OCI-LY1 (cell line): Measurements from ENCODE around the gene TLK1.

Experiments used
- H2AFZ ChIP-seq: fragments of 200-600 bp; sonication (generic), shearing (Covaris generic); 2 replicates; pipeline ENCODE4 v1.6.0; 2014; ENCODE audit warnings: antibody characterized with exemption, mild to moderate bottlenecking, low read length
- H3F3A ChIP-seq: fragments of 200-600 bp; sonication (generic), shearing (Covaris generic); 2 replicates; pipeline ENCODE4 v1.6.0; 2014; ENCODE audit warnings: mild to moderate bottlenecking, antibody characterized with exemption, low read length, moderate library complexity; ENCODE audit not compliant: insufficient read depth
- H3K27ac ChIP-seq: fragments of 200-600 bp; sonication (generic); 2 replicates; pipeline ENCODE4 v1.5.1; 2014; ENCODE audit warnings: low read length, mixed run types, mild to moderate bottlenecking, low read depth; ENCODE audit not compliant: poor library complexity, severe bottlenecking
- H3K27me3 ChIP-seq: fragments of 200-600 bp; sonication (generic); 2 replicates; pipeline ENCODE4 v1.6.0; 2014; ENCODE audit warnings: antibody characterized with exemption, mild to moderate bottlenecking, low read length, moderate library complexity; ENCODE audit not compliant: insufficient read depth
- H3K36me3 ChIP-seq: fragments of 200-600 bp; sonication (generic); 2 replicates; pipeline ENCODE4 v1.6.1; 2014; ENCODE audit warnings: mild to moderate bottlenecking, antibody characterized with exemption, low read length, moderate library complexity, mixed read lengths; ENCODE audit not compliant: insufficient read depth
- H3K4me1 ChIP-seq: fragments of 200-600 bp; sonication (generic); 2 replicates; pipeline ENCODE4 v1.5.1; 2014; ENCODE audit warnings: mild to moderate bottlenecking, low read length, moderate library complexity; ENCODE audit not compliant: insufficient read depth, severe bottlenecking
- H3K4me2 ChIP-seq: fragments of 200-600 bp; sonication (generic), shearing (Covaris generic); 2 replicates; pipeline ENCODE4 v1.6.1; 2014; ENCODE audit warnings: low read length
- H3K4me3 ChIP-seq: fragments of 200-600 bp; sonication (generic); 2 replicates; pipeline ENCODE4 v1.5.1; 2014; ENCODE audit warnings: low read length, low read depth, mild to moderate bottlenecking, mixed read lengths; ENCODE audit not compliant: poor library complexity, severe bottlenecking
- H3K79me2 ChIP-seq: fragments of 200-600 bp; shearing (Covaris generic); 2 replicates; pipeline ENCODE4 v1.6.1; 2016; ENCODE audit warnings: mixed run types, low read length, mixed read lengths; ENCODE audit not compliant: insufficient read depth
- H3K9ac ChIP-seq: fragments of 200-600 bp; sonication (generic), shearing (Covaris generic); 2 replicates; pipeline ENCODE4 v1.6.1; 2014; ENCODE audit warnings: mild to moderate bottlenecking, low read length, mixed read lengths
- H3K9me2 ChIP-seq: fragments of 200-600 bp; sonication (generic), shearing (Covaris generic); 2 replicates; pipeline ENCODE4 v1.6.1; 2014; ENCODE audit warnings: low read depth, mild to moderate bottlenecking, low read length, mixed read lengths
- H3K9me3 ChIP-seq: fragments of 200-600 bp; shearing (Covaris generic); 2 replicates; pipeline ENCODE4 v1.6.1; 2014; ENCODE audit warnings: low read length, mixed read lengths
- H4K20me1 ChIP-seq: fragments of 200-600 bp; sonication (generic), shearing (Covaris generic); 2 replicates; pipeline ENCODE4 v1.6.0; 2016; ENCODE audit warnings: mild to moderate bottlenecking, low read length; ENCODE audit not compliant: insufficient read depth
- CTCF ChIP-seq: fragments of 200-600 bp; sonication (generic), shearing (Covaris generic); IDR thresholded peaks from 2 replicates; pipeline ENCODE4 v1.5.1; 2017; ENCODE audit warnings: mild to moderate bottlenecking, antibody characterized with exemption, low read length, moderate library complexity, mixed read lengths
- EZH2 ChIP-seq: fragments of 200-600 bp; sonication (generic), shearing (Covaris generic); IDR thresholded peaks from 2 replicates; pipeline ENCODE4 v1.8.0; 2017; ENCODE audit warnings: borderline replicate concordance, mixed run types, mild to moderate bottlenecking, antibody characterized with exemption, low read length, moderate library complexity, mixed read lengths

TLK1 gene

GRCh38 chr2:171180229-171180930, 19.7 kb upstream of the TLK1 start:
- no peaks in the 10 kb centered on the region for H3K79me2 ChIP-seq
- no peak for TF ChIP-seq CTCF
- TF ChIP-seq EZH2, result no peak
- no peaks in the 10 kb centered on the region for H3K27me3 ChIP-seq
- H3K9ac ChIP-seq, result no peak overlapping the region
- no peak overlapping the region for H2AFZ ChIP-seq
- H3K4me2 ChIP-seq, result no peak overlapping the region
- no peaks in the 10 kb centered on the region for H3K4me1 ChIP-seq
- no peaks in the 10 kb centered on the region for H3K9me3 ChIP-seq
- H4K20me1 ChIP-seq, result no peaks in the 10 kb centered on the region
- no peaks in the 10 kb centered on the region for H3F3A ChIP-seq
- no peak overlapping the region for H3K27ac ChIP-seq
- no peaks in the 10 kb centered on the region for H3K36me3 ChIP-seq
- no peak overlapping the region for H3K4me3 ChIP-seq
- no peaks in the 10 kb centered on the region for H3K9me2 ChIP-seq

GRCh38 chr2:171178993-171179392, 18.3 kb upstream of the TLK1 start:
- H3K4me1 ChIP-seq, result no peaks in the 10 kb centered on the region
- no peaks in the 10 kb centered on the region for H3K27me3 ChIP-seq
- no peak overlapping the region for H3K4me2 ChIP-seq
- TF ChIP-seq CTCF (no peak), EZH2 (no peak)
- no peaks in the 10 kb centered on the region for H3K9me2 ChIP-seq
- no peak overlapping the region for H2AFZ ChIP-seq
- H3K9ac ChIP-seq, result no peak overlapping the region
- H3K9me3 ChIP-seq, result no peaks in the 10 kb centered on the region
- no peak overlapping the region for H3K4me3 ChIP-seq
- no peaks in the 10 kb centered on the region for H3F3A ChIP-seq
- H3K36me3 ChIP-seq, result no peaks in the 10 kb centered on the region
- H4K20me1 ChIP-seq, result no peaks in the 10 kb centered on the region
- no peaks in the 10 kb centered on the region for H3K79me2 ChIP-seq
- H3K27ac ChIP-seq, result no peak overlapping the region

- Histone ChIP-seq H2AFZ (no peak overlapping the region), H3K79me2 (no peaks in the 10 kb centered on the region), H3K4me3 (no peak overlapping the region), H3K4me2 (no peak overlapping the region), H3K36me3 (no peaks in the 10 kb centered on the region), H3K9me3 (no peaks in the 10 kb centered on the region), H4K20me1 (no peaks in the 10 kb centered on the region), H3K9me2 (no peaks in the 10 kb centered on the region), H3K27ac (no peak overlapping the region), H3K4me1 (no peaks in the 10 kb centered on the region), H3K27me3 (no peaks in the 10 kb centered on the region), H3F3A (no peaks in the 10 kb centered on the region; the same call in 1 of the 2 replicates), H3K9ac (no peak overlapping the region)
- no peak for TF ChIP-seq CTCF
- no peak for TF ChIP-seq EZH2
Observed at GRCh38 chr2:171176516-171176915, 15.8 kb upstream of the TLK1 start.
